GM18861 (cell line): Measurements from ENCODE around the gene WASF2.

ENCODE experiments used
- ATAC-seq: cut with Tn5 transposase; IDR thresholded peaks from one replicate; pipeline ENCODE4 v1.9.1; 2021; ENCODE audit not compliant: unreplicated experiment

The WASF2 gene

GRCh38 chr1:27361553-27361952 is 128.4 kb downstream of the WASF2 start:
- ATAC-seq, result no peak

GRCh38 chr1:27361044-27361402 is 128.9 kb downstream of the WASF2 start:
- ATAC-seq, result no peak

DNA sequence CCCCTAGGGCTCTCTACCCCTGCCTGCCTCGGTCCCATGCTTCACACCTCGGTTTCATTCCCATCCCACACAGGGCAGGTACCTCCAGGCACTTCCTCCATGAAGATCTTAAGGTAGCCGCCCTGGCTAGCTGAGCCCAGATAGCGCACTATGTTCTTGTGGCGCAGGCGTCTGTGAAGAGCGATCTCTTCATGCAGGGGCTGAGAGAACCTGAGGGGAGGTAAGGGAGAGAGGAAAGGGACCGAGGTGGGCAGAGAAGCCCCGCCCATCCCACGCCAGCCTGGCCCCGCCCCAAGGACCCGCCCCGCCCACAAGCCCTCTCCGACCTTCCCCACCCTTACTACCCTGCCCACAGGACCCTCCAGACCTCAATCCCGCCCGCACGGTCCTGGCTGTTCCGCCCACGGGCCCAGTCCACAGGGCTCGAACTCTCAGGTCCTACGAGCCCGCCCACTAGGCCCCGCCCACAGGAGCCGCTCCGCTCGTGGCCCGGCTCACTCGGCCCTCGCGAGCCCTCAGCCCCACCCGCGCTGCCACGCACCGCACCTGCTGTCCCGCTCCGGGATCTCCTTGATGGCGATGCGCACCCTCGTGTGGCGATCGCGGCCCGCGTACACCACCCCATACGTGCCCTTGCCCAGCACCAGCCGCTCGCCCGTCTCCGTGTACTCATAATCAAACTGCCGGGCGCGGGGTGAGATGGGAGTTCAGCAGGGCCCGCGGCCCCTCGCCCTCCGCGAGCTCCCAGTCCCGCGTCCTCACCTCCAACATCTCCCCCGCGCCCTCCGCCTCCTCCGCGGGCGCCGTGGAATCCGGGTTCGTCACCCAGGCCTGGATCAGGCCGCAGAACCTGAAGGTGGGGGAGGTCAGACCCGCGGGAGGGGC is 129.6 kb downstream of the WASF2 start:
- no peak for ATAC-seq

DNA sequence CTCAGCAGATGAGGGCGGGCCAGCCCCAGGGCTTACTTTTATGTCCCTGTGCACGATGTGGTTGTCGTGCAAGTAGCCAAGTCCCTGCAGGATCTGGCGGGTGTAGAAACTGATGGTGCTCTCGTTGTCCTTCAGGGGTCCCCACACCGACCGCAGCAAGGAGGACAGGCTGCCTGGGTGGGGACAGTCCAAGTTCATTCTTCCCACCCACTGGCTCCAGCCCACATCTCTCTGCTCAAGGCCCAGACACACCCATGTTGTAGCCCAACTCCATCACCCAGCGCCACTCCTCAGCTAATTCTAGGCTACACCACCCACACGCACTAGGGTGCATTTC is 130.2 kb downstream of the WASF2 start:
- no peak for ATAC-seq

GRCh38 chr1:27358928-27359313 is 131.0 kb downstream of the WASF2 start:
- no peak for ATAC-seq

DNA sequence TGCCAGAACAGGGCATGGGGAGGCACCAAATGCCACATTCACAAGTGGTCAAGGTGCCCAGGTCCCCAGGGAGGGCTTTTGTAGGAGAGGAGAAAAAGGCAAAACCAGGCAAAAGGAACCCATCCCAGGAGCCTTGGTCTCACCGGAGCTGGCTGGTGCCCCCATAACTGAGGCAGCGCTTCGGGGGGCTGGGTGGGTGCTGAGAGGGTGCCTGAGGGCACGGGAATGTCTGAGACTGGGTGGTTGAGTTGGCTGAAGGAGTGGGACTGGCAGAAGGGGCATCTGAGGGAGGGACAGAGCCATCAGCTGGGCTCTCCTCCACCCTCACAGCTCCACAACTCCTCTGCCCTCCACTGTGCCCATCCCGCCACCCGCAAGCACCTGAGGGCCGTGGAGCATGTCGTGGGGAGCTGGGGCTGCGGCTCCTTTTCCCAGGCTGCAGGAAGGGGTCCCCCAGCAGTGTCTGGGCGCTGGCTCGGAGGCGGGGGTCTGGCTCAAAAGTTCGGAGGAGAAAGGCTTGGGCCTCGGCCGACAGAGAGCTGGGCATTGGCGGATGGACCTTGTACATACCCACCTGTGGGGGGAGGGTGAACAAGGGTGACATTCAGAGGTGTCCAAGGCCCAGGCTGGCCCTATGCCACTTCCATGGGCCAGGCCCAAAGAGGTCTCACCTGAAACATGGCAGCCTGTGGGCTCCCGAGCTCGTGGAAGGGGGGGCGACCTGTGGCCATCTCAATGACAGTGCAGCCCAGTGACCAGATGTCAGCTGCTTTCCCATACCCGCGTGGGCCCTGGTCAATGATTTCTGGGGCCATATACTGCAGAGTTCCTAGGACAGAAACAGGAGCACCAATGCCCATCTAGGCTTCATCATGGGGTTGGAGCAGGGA is 131.7 kb downstream of the WASF2 start:
- ATAC-seq, result no peak

- no peak for ATAC-seq
Observed at GRCh38 chr1:27357281-27358037, 132.5 kb downstream of the WASF2 start.

GRCh38 chr1:27356619-27357280 is 133.2 kb downstream of the WASF2 start:
- ATAC-seq, result no peak

DNA sequence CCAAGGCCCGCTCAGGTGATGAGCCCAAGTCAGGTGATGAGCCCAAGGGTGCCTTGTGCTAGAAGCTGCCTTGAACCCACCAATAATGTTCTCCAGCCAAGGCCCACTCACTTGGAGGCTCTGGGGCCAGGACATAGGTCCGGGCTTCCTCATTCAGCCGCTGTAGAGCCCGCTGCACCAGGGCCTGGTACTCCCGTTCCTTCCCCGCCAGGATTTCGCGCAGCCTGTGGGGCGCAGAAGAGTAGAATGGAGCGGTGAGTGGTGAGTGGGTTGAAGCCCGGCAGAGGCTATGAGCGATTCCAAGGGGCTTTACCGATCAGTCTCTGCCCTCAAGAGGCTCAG is 133.7 kb downstream of the WASF2 start:
- no peak for ATAC-seq

DNA sequence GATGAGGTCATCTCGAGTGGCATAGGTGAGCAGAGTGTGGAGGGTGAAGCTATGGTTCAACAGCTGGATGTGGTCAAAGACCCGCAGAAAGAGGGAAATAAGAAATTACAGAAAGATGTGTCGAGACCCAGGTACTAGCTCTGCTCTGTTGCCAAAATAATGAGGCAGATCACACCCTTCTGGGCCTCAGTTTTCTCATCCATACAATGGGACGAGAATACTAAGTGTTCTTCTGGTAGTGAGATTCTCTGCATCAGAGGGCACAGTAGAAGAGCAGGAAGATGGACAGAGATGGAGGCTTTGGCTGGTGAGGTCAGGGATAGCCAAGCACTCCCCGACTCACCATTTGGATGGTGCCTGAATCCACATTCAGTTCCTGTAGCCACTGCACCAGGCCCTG is 134.3 kb downstream of the WASF2 start:
- ATAC-seq, result no peak
